Jurkat, Clone E6-1 (cell line): Measurements from ENCODE around the gene NMUR1. TPM values are rescaled to one million over a fixed set of nuclear protein-coding genes. Genes with fewer than 3 reads are reported as not detected.
A peak's percentile ranks its signal among the peaks of the same experiment; 100 is the strongest.
"Not testable (repeated sequence)": the region's sequence is repeated elsewhere in the genome, so short reads cannot be mapped to it uniquely, and the experiment has no call there.

ENCODE experiments used
- DNase-seq: peaks from one replicate; pipeline ENCODE4 v3.0.0-alpha.2; 2011; ENCODE audit warnings: low read depth, low spot score
- H3K4me3 ChIP-seq: 2 replicates; pipeline ENCODE4 v1.5.1; 2011; ENCODE audit warnings: mild to moderate bottlenecking, low read length, control low read depth, moderate library complexity
- polyA plus RNA-seq: library from polyadenylated mRNA; unstranded; fragments of >200 nt; gene quantifications from one replicate; pipeline ENCODE4 v1.2.1, GENCODE V29; 2012; ENCODE audit warnings: missing spikeins; ENCODE audit not compliant: insufficient read length, insufficient read depth

NMUR1 gene
- not detected for polyA plus RNA-seq

GRCh38 chr2:231530099-231531011 lies at the start of gene NMUR1:
Gene NMUR1, minus strand, starts transcription at chr2:231530445. Its CDS starts 84 bp downstream, at chr2:231530361.
- no peak within 1 kb of the TSS for H3K4me3 ChIP-seq
- DNase-seq: no peak

GRCh38 chr2:231579560-231579959 lies 49.3 kb upstream of the NMUR1 start:
- DNase-seq: no peak
- no peak overlapping the region for H3K4me3 ChIP-seq

GRCh38 chr2:231578655-231579054 lies 48.4 kb upstream of the NMUR1 start:
- DNase-seq, H3K4me3 ChIP-seq: not testable (repeated sequence)

- no peak for DNase-seq
- no peak overlapping the region for H3K4me3 ChIP-seq
Measured at GRCh38 chr2:231576465-231576864, 46.2 kb upstream of the NMUR1 start.

- no peak for DNase-seq
- H3K4me3 ChIP-seq: no peak overlapping the region
Measured at GRCh38 chr2:231575612-231576256, 45.5 kb upstream of the NMUR1 start.

GRCh38 chr2:231573698-231574421 lies 43.6 kb upstream of the NMUR1 start:
- H3K4me3 ChIP-seq: no peak overlapping the region
- DNase-seq: no peak

- no peak for DNase-seq
Measured at GRCh38 chr2:231573096-231573495, 42.9 kb upstream of the NMUR1 start.

GRCh38 chr2:231571661-231572191 lies 41.5 kb upstream of the NMUR1 start:
- H3K4me3 ChIP-seq: no peak overlapping the region
- no peak for DNase-seq

More at GRCh38 chr2:231573096-231573495, 42.9 kb upstream of the NMUR1 start:
- no peak overlapping the region for H3K4me3 ChIP-seq

GRCh38 chr2:231570915-231571314 lies 40.7 kb upstream of the NMUR1 start:
- DNase-seq, H3K4me3 ChIP-seq: not testable (repeated sequence)

GRCh38 chr2:231568785-231569435 lies 38.7 kb upstream of the NMUR1 start:
- DNase-seq: no peak
- H3K4me3 ChIP-seq: no peak overlapping the region

- H3K4me3 ChIP-seq: no peak overlapping the region
- no peak for DNase-seq
Measured at GRCh38 chr2:231568098-231568784, 38.0 kb upstream of the NMUR1 start.

- DNase-seq: no peak
- H3K4me3 ChIP-seq: no peak overlapping the region
Measured at GRCh38 chr2:231567159-231567558, 36.9 kb upstream of the NMUR1 start.

- no peak overlapping the region for H3K4me3 ChIP-seq
- no peak for DNase-seq
Measured at GRCh38 chr2:231565887-231566594, 35.8 kb upstream of the NMUR1 start.

GRCh38 chr2:231563378-231563961 lies 33.2 kb upstream of the NMUR1 start:
- peak; percentile 47 for DNase-seq
- no peak overlapping the region for H3K4me3 ChIP-seq

GRCh38 chr2:231557571-231558217 lies 27.4 kb upstream of the NMUR1 start:
- H3K4me3 ChIP-seq: no peak overlapping the region
- DNase-seq: peak; percentile 85

GRCh38 chr2:231556981-231557380 lies 26.7 kb upstream of the NMUR1 start:
- H3K4me3 ChIP-seq: no peak overlapping the region
- DNase-seq: no peak

GRCh38 chr2:231556496-231556895 lies 26.3 kb upstream of the NMUR1 start:
- H3K4me3 ChIP-seq, DNase-seq: not testable (repeated sequence)
